Esophagus squamous epithelium (tissue), 4 donors: ENCODE results near the gene PRPF38B.

ENCODE experiments used
- POLR2A ChIP-seq, 4 donors: fragments of 450-650 bp; IDR thresholded peaks; one replicate each; pipeline ENCODE4 v1.6.1; 2017; ENCODE audit warnings: antibody characterized with exemption in 4 of 4, mild to moderate bottlenecking in 4 of 4, moderate library complexity in 3 of 4
- TF ChIP-seq, protein P1 (sequence below), 6 experiments: fragments of 450-650 bp in 4 of 6; fragments of 200-600 bp in 2 of 6; sonication (generic) in 2 of 6; IDR thresholded peaks; one replicate each; pipeline ENCODE4 v1.5.1; 2016 to 2019; ENCODE audit warnings: antibody characterized with exemption in 6 of 6, mild to moderate bottlenecking in 4 of 6, moderate library complexity in 4 of 6

- TF ChIP-seq, protein P1, sequence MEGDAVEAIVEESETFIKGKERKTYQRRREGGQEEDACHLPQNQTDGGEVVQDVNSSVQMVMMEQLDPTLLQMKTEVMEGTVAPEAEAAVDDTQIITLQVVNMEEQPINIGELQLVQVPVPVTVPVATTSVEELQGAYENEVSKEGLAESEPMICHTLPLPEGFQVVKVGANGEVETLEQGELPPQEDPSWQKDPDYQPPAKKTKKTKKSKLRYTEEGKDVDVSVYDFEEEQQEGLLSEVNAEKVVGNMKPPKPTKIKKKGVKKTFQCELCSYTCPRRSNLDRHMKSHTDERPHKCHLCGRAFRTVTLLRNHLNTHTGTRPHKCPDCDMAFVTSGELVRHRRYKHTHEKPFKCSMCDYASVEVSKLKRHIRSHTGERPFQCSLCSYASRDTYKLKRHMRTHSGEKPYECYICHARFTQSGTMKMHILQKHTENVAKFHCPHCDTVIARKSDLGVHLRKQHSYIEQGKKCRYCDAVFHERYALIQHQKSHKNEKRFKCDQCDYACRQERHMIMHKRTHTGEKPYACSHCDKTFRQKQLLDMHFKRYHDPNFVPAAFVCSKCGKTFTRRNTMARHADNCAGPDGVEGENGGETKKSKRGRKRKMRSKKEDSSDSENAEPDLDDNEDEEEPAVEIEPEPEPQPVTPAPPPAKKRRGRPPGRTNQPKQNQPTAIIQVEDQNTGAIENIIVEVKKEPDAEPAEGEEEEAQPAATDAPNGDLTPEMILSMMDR (IDR thresholded peaks at IDR 0.05), result no peak
- TF ChIP-seq POLR2A (IDR thresholded peaks at IDR 0.05), result no peak
Measured at GRCh38 chr1:108750476-108751181, 58.5 kb downstream of the PRPF38B start.
